Neural cell (in vitro differentiated cells): ENCODE measurements around the gene STRIP1. TPM values are rescaled to one million over a fixed set of nuclear protein-coding genes. Genes with fewer than 3 reads are reported as not detected.

Experiments used
- H2AFZ ChIP-seq: fragments of 200-600, 300-800 bp; sonication (generic), shearing (Covaris generic); 2 replicates; pipeline ENCODE4 v1.6.0; 2014; ENCODE audit warnings: low read depth, mild to moderate bottlenecking, antibody characterized with exemption, low read length, moderate library complexity
- H3F3A ChIP-seq: fragments of 200-600 bp; shearing (Covaris generic); 2 replicates; pipeline ENCODE4 v1.6.1; 2016; ENCODE audit warnings: mild to moderate bottlenecking, moderate library complexity, mixed read lengths, antibody characterized with exemption, low read length; ENCODE audit not compliant: insufficient read depth, poor library complexity, severe bottlenecking
- H3K27ac ChIP-seq: fragments of 200-600, 300-800 bp; sonication (generic), shearing (Covaris generic); 2 replicates; pipeline ENCODE4 v1.5.1; 2014; ENCODE audit warnings: mild to moderate bottlenecking, low read length, moderate library complexity
- H3K27me3 ChIP-seq: fragments of 300-800, 200-600 bp; sonication (generic), shearing (Covaris generic); 2 replicates; pipeline ENCODE4 v1.6.0; 2014; ENCODE audit warnings: mild to moderate bottlenecking, low read depth, low read length, moderate library complexity; ENCODE audit not compliant: insufficient read depth
- H3K36me3 ChIP-seq: fragments of 300-800, 200-600 bp; sonication (generic), shearing (Covaris generic); 2 replicates; pipeline ENCODE4 v1.5.1; 2014; ENCODE audit warnings: mild to moderate bottlenecking, antibody characterized with exemption, low read length, moderate library complexity; ENCODE audit not compliant: insufficient read depth
- H3K4me2 ChIP-seq: fragments of 300-800, 200-600 bp; sonication (generic), shearing (Covaris generic); 2 replicates; pipeline ENCODE4 v1.6.0; 2014; ENCODE audit warnings: mild to moderate bottlenecking, low read length
- H3K4me3 ChIP-seq: fragments of 300-800, 200-600 bp; sonication (generic), shearing (Covaris generic); 2 replicates; pipeline ENCODE4 v1.5.1; 2014; ENCODE audit warnings: mild to moderate bottlenecking, low read length, moderate library complexity
- H3K79me2 ChIP-seq: fragments of 200-600 bp; shearing (Covaris generic); replicated peaks from 2 replicates; pipeline ENCODE4 v1.6.0; 2014; ENCODE audit warnings: mild to moderate bottlenecking, low read length, moderate library complexity; ENCODE audit not compliant: insufficient read depth
- H3K9ac ChIP-seq: fragments of 300-800, 200-600 bp; sonication (generic), shearing (Covaris generic); 2 replicates; pipeline ENCODE4 v1.6.1; 2016; ENCODE audit warnings: mild to moderate bottlenecking, low read length, mixed read lengths
- H3K9me2 ChIP-seq: fragments of 200-600 bp; shearing (Covaris generic); 2 replicates; pipeline ENCODE4 v1.6.1; 2016; ENCODE audit warnings: mild to moderate bottlenecking, low read length, mixed read lengths; ENCODE audit not compliant: insufficient read depth
- H3K9me3 ChIP-seq: fragments of 200-600, 300-800 bp; sonication (generic), shearing (Covaris generic); 2 replicates; pipeline ENCODE4 v1.6.1; 2016; ENCODE audit warnings: mild to moderate bottlenecking, mixed run types, low read length, moderate library complexity, mixed read lengths
- H4K20me1 ChIP-seq: fragments of 200-600 bp; shearing (Covaris generic); 2 replicates; pipeline ENCODE4 v1.6.1; 2016; ENCODE audit warnings: mild to moderate bottlenecking, mixed run types; ENCODE audit not compliant: insufficient read depth
- EP300 ChIP-seq: fragments of 450-650 bp; conservative IDR thresholded peaks from 2 replicates; pipeline ENCODE4 v1.6.1; 2014; ENCODE audit warnings: antibody characterized with exemption, mild to moderate bottlenecking, moderate library complexity; ENCODE audit not compliant: poor library complexity, severe bottlenecking
- EZH2 ChIP-seq: fragments of 200-600, 300-800 bp; shearing (Covaris generic), sonication (generic); IDR thresholded peaks from 2 replicates; pipeline ENCODE4 v1.6.1; 2014; ENCODE audit warnings: antibody characterized with exemption, low read length, borderline replicate concordance, mild to moderate bottlenecking; ENCODE audit not compliant: insufficient read depth, poor library complexity, severe bottlenecking
- MXI1 ChIP-seq: fragments of 450-650 bp; conservative IDR thresholded peaks from 2 replicates; pipeline ENCODE4 v1.6.1; 2014; ENCODE audit warnings: antibody characterized with exemption, mild to moderate bottlenecking; ENCODE audit not compliant: poor library complexity, severe bottlenecking
- POLR2AphosphoS5 ChIP-seq: IDR thresholded peaks from 2 replicates; pipeline ENCODE4 v1.6.1; 2012
- RAD21 ChIP-seq: fragments of 450-650 bp; conservative IDR thresholded peaks from 2 replicates; pipeline ENCODE4 v1.6.1; 2014; ENCODE audit warnings: antibody characterized with exemption, mild to moderate bottlenecking, moderate library complexity
- SMC3 ChIP-seq: fragments of 450-650 bp; conservative IDR thresholded peaks from 2 replicates; pipeline ENCODE4 v1.6.1; 2014; ENCODE audit warnings: antibody characterized with exemption, mild to moderate bottlenecking, moderate library complexity; ENCODE audit not compliant: poor library complexity
- TAF1 ChIP-seq: IDR thresholded peaks from 2 replicates; pipeline ENCODE4 v1.6.1; 2012; ENCODE audit warnings: low read depth
- polyA plus RNA-seq: library from polyadenylated mRNA; depleted of rRNA; stranded (reverse); fragments of >200 nt; gene quantifications from 2 replicates; pipeline ENCODE4 v1.2.3, GENCODE V29; 2014
- TF ChIP-seq, protein P1 (sequence below): fragments of 450-650 bp; IDR thresholded peaks from 2 replicates; pipeline ENCODE4 v1.5.1; 2014; ENCODE audit warnings: antibody characterized with exemption, mild to moderate bottlenecking, moderate library complexity; ENCODE audit not compliant: poor library complexity, severe bottlenecking
- TF ChIP-seq, protein P2 (sequence below): IDR thresholded peaks from 2 replicates; pipeline ENCODE4 v1.6.1; 2012; ENCODE audit warnings: borderline replicate concordance

Gene STRIP1
- polyA plus RNA-seq, 1 donor from 2014 or later: 178 TPM

DNA sequence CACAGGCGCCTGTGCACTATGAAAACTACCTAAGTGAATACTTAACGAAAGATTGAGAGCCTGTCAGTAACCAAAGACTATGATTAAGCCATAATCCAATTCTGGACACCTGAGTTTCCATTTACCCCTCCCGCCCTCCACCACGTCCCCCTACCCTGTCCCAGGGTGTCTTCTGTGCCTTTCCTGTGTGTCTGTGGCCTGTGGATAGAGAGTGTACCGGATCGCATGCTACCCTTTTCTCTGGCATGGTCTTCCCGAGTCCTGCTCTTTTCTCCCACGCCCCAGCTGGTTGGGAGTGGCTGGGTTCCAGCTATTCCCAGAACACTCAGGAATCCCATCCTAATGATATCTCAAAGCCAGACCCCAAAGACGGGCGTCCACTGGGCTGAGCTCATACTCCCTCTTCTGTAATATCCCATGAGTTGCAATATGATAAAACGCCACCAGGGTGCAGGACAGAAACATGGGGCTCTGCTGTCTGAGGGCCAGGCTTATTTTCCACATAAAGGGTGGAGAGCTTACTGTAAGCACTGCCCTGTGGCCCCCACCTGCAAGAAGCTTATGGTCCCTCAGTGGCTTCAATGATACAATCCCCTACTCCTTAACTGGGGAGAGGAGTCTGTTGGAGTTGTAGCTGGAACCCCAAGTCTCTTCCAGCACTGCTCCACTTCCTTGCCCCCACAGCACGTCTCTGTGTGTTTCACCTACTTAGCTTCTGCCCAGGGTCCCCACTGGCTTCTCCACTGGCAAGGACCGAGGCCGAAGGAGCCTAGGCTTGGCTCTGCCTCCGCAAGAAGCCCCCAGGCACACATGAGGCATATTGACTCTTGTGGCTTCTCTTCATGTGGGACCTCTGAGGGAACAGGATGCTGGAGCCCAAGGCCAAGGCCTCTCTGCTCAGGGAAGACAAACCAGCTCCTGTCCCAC, 53.7 kb downstream of the STRIP1 start:
- TF ChIP-seq EP300 (no peak), MXI1 (no peak), EZH2 (no peak), TAF1 (no peak), POLR2AphosphoS5 (no peak), RAD21 (peak; percentile 50), SMC3 (peak; percentile 64)
- TF ChIP-seq, protein P1, sequence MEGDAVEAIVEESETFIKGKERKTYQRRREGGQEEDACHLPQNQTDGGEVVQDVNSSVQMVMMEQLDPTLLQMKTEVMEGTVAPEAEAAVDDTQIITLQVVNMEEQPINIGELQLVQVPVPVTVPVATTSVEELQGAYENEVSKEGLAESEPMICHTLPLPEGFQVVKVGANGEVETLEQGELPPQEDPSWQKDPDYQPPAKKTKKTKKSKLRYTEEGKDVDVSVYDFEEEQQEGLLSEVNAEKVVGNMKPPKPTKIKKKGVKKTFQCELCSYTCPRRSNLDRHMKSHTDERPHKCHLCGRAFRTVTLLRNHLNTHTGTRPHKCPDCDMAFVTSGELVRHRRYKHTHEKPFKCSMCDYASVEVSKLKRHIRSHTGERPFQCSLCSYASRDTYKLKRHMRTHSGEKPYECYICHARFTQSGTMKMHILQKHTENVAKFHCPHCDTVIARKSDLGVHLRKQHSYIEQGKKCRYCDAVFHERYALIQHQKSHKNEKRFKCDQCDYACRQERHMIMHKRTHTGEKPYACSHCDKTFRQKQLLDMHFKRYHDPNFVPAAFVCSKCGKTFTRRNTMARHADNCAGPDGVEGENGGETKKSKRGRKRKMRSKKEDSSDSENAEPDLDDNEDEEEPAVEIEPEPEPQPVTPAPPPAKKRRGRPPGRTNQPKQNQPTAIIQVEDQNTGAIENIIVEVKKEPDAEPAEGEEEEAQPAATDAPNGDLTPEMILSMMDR: peak; percentile 57
- TF ChIP-seq, protein P2, sequence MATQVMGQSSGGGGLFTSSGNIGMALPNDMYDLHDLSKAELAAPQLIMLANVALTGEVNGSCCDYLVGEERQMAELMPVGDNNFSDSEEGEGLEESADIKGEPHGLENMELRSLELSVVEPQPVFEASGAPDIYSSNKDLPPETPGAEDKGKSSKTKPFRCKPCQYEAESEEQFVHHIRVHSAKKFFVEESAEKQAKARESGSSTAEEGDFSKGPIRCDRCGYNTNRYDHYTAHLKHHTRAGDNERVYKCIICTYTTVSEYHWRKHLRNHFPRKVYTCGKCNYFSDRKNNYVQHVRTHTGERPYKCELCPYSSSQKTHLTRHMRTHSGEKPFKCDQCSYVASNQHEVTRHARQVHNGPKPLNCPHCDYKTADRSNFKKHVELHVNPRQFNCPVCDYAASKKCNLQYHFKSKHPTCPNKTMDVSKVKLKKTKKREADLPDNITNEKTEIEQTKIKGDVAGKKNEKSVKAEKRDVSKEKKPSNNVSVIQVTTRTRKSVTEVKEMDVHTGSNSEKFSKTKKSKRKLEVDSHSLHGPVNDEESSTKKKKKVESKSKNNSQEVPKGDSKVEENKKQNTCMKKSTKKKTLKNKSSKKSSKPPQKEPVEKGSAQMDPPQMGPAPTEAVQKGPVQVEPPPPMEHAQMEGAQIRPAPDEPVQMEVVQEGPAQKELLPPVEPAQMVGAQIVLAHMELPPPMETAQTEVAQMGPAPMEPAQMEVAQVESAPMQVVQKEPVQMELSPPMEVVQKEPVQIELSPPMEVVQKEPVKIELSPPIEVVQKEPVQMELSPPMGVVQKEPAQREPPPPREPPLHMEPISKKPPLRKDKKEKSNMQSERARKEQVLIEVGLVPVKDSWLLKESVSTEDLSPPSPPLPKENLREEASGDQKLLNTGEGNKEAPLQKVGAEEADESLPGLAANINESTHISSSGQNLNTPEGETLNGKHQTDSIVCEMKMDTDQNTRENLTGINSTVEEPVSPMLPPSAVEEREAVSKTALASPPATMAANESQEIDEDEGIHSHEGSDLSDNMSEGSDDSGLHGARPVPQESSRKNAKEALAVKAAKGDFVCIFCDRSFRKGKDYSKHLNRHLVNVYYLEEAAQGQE: no peak
- no peaks in the 10 kb centered on the region for H3K9me3 ChIP-seq

DNA sequence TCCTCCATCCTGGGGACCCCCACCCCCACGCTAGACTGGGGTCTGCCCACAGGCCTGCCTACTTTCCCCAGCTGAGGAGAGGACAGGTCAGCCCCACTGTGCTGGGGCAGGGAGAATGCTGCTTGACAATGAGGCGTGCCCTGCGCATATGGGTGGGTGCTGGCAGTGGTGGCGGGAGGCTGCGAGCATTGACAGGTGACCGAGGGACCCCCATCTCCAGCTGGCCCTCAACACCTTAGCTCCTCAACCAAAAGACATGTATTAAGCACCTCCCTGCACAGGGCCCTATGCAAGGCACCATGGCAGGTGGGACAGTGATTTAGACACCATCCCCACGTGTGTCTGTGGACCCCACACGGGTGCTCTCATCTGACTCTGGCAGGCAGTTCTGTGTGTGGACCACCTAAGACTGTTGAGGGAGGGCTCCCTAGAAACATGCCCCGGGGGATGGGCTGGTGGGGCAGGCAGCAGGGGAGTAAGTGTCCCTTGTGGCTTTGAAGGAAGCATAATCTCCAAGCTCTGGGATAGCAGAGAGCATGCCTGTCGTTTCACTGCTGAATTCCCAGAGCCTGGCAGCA, 54.4 kb downstream of the STRIP1 start:
- Histone ChIP-seq H3F3A (no peaks in the 10 kb centered on the region), H2AFZ (no peak overlapping the region), H3K4me3 (no peak overlapping the region), H3K4me2 (no peak overlapping the region), H3K9ac (no peak overlapping the region), H3K79me2 (no peaks in the 10 kb centered on the region), H3K27me3 (peaks cover 42% of the 10 kb centered on the region), H3K9me3 (no peaks in the 10 kb centered on the region), H3K36me3 (no peaks in the 10 kb centered on the region), H4K20me1 (no peaks in the 10 kb centered on the region), H3K27ac (no peak overlapping the region), H3K9me2 (no peaks in the 10 kb centered on the region)
- no peak for TF ChIP-seq MXI1
- TF ChIP-seq POLR2AphosphoS5: no peak
- no peak for TF ChIP-seq EZH2
- no peak for TF ChIP-seq TAF1
- TF ChIP-seq, protein P1: no peak
- TF ChIP-seq SMC3: no peak
- TF ChIP-seq, protein P2: no peak
- no peak for TF ChIP-seq RAD21
- TF ChIP-seq EP300: no peak

More for the DNA sequence above, 53.7 kb downstream of the STRIP1 start:
- Histone ChIP-seq H4K20me1 (no peaks in the 10 kb centered on the region), H3K79me2 (no peaks in the 10 kb centered on the region), H2AFZ (no peak overlapping the region), H3F3A (no peaks in the 10 kb centered on the region), H3K27ac (no peak overlapping the region), H3K27me3 (peaks cover 50% of the 10 kb centered on the region), H3K4me2 (no peak overlapping the region), H3K9ac (no peak overlapping the region), H3K9me2 (no peaks in the 10 kb centered on the region), H3K4me3 (no peak overlapping the region), H3K36me3 (no peaks in the 10 kb centered on the region)
